ENCODE measurements around the gene PLPP3.

The PLPP3 gene

DNA sequence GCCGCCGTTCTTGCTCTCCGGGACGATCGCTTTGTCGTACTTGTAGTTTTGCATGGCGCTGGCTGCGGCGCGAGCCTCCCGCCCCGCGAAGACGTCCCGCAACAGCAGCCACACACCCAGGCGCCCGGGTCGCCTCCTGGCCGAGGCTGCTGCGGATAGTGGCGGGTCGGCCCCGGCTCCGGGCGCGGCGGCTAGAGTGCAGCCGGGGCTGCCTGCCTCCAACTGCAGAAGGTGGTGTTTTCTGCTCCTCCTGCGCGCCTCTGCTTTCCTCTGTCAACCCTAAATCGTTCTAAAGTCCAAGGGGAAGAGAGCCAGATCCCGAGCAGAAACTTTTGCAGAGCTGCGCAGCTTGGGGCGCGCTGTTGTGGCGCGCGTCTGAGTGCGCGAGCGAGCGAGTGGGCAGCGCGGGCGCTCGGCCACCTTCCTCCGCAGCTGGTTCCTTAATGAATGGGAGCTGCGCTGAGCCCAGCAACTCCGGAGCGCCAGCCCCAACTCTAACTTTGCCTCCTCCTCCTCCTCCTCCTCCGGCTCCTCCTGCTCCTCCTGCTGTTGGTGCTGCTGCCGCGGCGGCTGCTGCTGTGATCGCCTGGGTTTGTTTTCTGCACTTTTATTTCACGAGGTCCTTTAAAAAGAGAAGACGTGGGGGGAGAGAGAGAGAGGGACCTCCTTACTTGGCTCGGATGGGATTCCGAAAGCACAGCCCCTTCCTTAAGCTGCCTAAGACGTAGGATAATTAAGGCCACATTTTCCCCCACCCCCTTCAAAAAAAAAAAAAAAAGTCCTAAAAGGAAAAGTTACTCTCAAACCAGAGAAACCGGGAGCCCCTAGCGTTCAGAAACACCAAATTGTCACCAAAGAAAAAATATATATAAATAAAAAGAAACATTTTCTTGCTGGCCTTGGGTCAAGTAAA lies at the start of gene PLPP3:
PLPP3 (minus strand) TSS at position 601 of the 913 bp plus-strand sequence; CDS start at position 54, 547 bp downstream.
- TF ChIP-seq GATA2 (IDR thresholded peaks at IDR 0.05; ENCODE audit: low read depth, low read length) (no peak), GATA3 (IDR thresholded peaks at IDR 0.05; ENCODE audit: low read depth, low read length) (no peak)

DNA sequence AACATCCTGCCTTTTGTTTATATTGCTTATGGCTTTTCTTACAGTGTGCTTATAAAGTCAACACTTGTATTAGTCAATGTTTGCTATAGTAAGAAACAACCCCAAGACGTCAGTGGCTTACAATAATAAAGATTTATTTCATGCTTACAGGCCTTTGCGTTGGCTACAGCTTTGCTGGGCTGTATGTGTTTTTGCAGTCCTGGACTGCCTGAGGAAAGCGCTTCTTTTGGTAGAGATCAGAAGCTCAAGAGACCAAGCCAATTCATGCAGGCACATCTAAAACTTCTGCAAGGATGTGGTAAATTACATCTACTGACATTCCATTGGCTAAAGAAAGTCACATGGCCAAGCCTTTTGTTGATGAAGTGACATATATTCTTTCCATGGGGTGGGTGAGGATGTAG lies 48.3 kb upstream of the PLPP3 start:
- TF ChIP-seq GATA3 (IDR thresholded peaks at IDR 0.05; ENCODE audit: low read depth, low read length), result no peak
- no peak for TF ChIP-seq GATA2 (IDR thresholded peaks at IDR 0.05; ENCODE audit: low read depth, low read length)

DNA sequence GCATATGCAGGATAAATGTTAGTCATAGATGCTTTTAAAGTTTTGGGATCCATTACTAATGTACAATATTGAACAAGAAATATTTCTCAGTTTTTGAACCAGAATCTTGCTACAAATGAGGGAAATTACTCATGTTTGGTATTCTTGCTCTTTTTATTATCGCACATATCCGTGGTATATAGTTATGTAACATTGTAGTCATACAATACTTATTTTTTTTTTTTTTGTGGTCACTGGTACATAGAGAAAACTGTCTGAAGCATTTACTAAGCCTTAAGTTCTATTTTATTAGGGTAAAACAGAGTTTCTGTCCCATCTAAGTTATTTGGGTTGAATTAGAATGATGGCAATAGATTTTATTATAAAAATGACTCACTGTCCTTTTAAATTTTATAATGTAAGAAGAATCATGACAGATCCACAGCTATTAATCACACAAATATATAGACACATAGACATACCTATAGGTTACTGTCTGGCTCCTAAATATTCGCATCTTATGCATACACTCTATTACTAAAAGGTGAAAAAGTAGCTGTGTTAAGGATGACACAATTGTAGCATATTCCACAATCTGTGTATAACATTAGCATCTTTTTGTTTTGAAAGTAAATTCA lies 47.8 kb upstream of the PLPP3 start:
- TF ChIP-seq GATA3 (IDR thresholded peaks at IDR 0.05; ENCODE audit: low read depth, low read length), result no peak

DNA sequence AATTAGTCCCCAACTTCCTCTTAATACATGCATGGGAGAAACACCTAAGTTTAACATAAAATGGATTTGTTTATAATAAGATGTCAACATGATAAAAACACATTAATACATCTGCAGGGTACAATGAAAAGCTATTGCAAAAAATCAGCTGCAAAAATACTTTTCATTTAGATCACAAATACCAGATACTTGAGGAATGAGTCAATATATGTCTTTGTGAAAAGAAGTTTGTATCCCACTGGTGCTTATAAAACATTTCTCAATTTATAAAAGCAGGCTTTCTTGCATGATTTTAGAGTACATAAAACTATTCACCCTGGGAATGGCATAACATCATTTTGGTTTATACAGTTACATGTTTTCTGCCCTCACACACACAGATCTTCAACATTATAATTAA lies 47.2 kb upstream of the PLPP3 start:
- TF ChIP-seq GATA2 (IDR thresholded peaks at IDR 0.05; ENCODE audit: low read depth, low read length) (no peak), GATA3 (IDR thresholded peaks at IDR 0.05; ENCODE audit: low read depth, low read length) (no peak)

DNA sequence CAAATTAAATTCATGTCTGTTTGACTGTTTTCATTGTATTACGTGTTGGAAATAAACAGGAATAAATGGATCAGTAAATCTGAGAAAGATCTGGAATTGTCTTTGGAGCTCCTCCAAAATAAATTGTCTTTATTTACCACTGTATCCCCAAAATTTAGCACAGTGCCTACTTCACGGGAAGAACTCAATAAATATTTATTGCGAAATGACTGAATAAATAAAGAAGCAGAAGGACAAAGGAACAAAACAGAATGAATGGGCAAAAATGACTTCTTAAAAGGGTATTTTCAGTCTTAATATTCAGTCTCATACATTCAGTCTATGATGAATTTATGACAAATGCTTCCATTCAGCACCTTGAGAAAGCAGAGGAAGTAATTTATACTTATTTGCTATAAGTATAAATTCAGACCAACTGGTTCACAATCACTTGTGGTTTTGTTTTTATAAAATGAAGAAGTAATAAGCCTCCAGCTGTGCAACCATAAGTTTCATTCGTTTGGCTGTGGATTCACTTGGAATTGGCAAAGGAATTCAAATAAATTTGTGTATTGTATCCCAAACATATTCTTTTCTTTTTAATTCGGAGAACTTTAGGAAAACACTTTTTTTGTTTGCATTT lies 46.6 kb upstream of the PLPP3 start:
- no peak for TF ChIP-seq GATA2 (IDR thresholded peaks at IDR 0.05; ENCODE audit: low read depth, low read length)
- TF ChIP-seq GATA3 (IDR thresholded peaks at IDR 0.05; ENCODE audit: low read depth, low read length), result no peak

DNA sequence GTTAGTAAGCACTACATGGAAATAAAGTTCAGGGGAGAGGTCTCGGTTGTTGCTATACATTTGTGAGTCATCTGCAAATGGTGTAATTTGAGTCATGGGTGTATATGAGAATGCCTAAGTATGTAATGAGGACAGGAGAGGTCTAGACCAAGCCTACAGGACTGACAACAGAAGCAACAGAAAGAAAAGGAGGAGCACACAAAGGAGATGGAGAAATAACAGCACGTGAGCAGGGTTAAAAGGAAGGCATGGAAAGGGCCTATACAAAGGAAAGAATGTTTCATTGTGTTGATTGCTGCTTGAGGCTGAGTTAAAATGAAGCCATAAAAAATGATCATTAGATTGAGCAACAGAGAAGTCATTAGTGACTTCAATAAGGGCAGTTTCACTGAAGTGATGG lies 37.8 kb upstream of the PLPP3 start:
- TF ChIP-seq GATA3 (IDR thresholded peaks at IDR 0.05; ENCODE audit: low read depth, low read length), result no peak
- no peak for TF ChIP-seq GATA2 (IDR thresholded peaks at IDR 0.05; ENCODE audit: low read depth, low read length)

DNA sequence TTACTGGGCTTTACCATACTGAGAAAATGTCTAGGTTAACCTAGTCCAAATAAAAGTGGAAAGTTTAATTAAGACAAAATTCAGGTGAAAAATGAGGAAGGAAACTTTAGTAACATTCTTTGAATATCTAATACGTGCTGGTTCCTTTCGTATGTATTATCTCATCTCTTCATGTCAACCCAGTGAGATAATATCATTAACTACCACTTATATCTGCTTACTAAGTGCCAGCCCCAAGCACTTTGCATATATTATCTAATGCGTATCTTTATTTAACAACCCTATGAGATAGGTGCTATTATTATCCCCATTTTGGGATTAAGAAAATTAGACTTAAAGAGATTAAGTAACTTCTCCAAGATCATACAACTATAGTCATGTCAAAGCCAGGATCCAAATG lies 12.5 kb upstream of the PLPP3 start:
- TF ChIP-seq GATA3 (IDR thresholded peaks at IDR 0.05; ENCODE audit: low read depth, low read length) (peak; percentile 88), GATA2 (IDR thresholded peaks at IDR 0.05; ENCODE audit: low read depth, low read length) (no peak)

DNA sequence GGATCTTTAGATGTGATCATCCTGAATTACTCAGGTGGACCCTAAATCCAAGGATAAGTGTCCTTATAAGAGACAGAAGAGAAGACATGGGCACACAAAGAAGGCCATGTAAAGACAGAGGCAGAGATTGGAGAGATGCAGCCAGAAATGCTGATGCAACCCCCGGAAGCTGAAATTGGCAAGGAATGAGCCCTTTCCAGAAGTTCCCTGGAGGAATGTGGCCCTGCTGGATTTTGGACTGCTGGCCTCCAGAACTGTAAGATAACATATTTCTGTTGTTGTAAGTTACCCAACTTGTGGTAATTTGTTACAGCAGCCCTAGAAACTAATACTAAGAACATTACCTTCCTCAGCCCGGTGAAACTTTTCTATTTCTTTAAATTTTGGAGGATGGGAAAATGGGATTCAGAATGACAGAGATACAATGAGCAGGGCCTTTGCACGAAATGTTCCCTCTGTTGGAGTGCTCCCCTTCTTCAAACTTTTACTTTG lies 11.2 kb upstream of the PLPP3 start:
- TF ChIP-seq GATA2 (IDR thresholded peaks at IDR 0.05; ENCODE audit: low read depth, low read length) (no peak), GATA3 (IDR thresholded peaks at IDR 0.05; ENCODE audit: low read depth, low read length) (no peak)

DNA sequence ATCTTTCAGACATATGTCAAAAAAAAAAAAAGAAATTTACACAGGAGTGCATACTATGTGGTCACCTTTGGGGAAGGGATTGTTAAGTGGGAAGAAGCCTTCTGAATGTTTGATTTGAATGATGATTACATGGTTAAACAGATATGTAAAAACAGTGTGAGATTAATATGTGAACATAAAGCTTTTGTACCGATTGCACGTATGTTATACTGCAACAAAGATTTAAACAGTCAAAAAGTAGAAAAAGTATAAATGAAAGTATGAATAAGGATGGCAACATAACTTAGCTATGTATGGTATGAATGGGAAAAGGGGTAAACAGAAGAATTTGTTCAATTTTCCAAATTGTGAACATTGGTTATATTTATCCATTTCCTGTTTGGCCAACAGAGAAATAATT lies 10.0 kb upstream of the PLPP3 start:
- TF ChIP-seq GATA3 (IDR thresholded peaks at IDR 0.05; ENCODE audit: low read depth, low read length) (no peak), GATA2 (IDR thresholded peaks at IDR 0.05; ENCODE audit: low read depth, low read length) (no peak)

DNA sequence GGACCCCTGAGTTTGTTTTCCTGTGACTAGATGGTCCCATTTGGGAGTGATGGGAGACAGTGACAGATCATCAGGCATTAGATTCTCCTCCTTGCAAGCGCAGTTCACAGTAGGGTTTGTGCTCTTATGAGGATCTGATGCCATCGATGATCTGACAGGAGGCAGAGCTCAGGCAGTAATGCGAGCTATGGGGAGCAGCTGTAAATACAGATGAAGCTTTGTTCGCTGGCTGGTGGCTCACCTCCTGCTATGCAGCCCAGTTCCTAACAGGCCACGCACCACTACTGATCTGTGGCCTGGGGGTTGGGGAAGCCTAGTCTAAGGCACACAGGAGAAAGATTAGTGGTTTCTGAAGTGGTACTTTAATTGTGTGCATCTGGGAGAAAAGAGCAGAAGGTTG lies 7.1 kb upstream of the PLPP3 start:
- no peak for TF ChIP-seq GATA3 (IDR thresholded peaks at IDR 0.05; ENCODE audit: low read depth, low read length)
- TF ChIP-seq GATA2 (IDR thresholded peaks at IDR 0.05; ENCODE audit: low read depth, low read length), result no peak

DNA sequence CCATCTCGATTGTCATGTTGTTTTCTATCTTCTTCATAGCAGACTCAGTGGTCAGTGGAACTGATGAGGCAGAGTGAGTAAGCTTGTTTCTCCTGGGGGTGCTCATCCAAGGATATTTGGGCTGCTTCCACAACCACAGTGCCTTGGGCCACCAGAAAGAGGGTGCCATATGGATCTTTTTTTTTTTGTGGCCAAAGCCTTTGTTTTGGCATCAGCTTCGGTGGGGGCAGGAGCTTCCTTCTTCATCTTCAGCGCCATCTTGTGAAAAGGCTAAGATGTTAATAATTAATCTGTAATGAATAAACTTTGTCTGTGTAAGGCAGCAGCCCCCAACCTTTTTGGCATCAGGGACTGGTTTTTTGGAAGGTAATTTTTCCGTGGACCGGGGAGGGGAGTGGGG lies 6.6 kb upstream of the PLPP3 start:
- TF ChIP-seq GATA2 (IDR thresholded peaks at IDR 0.05; ENCODE audit: low read depth, low read length) (no peak), GATA3 (IDR thresholded peaks at IDR 0.05; ENCODE audit: low read depth, low read length) (no peak)

DNA sequence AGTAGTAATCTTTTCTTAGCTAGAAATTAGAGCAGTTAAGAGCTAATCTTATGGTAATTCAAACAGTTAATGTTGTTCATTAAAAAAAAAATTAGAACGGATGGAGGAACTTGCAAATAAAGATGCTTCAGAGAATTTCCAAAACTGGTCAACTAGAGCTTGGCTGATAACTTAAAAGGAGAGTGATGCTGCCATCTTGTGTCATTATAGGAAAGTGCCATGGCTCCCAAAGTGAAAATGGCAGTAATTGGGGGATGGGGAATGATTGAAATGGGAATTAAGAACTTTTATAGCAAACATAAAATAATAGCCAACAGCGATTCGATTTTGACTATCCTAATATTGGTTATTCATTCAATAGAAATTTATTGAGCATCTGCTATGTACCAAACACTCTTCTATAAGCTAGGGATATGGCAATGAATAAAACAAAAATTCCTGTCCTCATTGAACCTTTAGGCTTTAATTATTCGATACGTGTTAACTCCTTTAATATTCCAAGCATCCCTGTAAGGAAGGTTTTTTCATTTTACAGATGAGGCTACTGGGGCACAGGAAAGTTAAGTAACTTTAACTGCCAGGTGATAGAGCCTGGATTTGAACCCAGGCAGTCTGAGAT lies 5.7 kb upstream of the PLPP3 start:
- TF ChIP-seq GATA2 (IDR thresholded peaks at IDR 0.05; ENCODE audit: low read depth, low read length), result no peak
- no peak for TF ChIP-seq GATA3 (IDR thresholded peaks at IDR 0.05; ENCODE audit: low read depth, low read length)

DNA sequence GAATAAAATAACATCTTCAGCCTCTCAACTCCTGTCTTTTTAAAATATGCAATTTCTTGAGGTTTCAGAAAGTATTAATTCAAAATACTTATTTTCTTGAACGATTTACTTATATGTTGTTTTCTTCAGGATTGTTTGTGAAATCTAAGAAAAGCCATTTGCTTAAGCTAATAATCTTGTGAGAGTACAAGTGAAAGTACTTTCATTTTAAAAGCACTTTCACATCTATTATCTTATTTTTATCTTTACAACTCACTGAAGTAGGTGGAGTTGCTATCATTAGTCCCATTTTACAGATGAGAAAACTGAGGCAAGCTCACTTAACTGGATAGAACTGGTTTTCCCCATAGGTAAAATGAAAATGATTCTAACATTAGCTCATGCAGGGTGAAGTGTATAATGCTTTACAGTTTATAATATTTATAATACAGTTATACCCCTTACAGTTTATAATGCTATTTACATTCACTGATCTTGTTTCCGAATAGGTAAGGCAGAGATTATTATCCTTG lies 4.7 kb upstream of the PLPP3 start:
- no peak for TF ChIP-seq GATA3 (IDR thresholded peaks at IDR 0.05; ENCODE audit: low read depth, low read length)
- no peak for TF ChIP-seq GATA2 (IDR thresholded peaks at IDR 0.05; ENCODE audit: low read depth, low read length)

DNA sequence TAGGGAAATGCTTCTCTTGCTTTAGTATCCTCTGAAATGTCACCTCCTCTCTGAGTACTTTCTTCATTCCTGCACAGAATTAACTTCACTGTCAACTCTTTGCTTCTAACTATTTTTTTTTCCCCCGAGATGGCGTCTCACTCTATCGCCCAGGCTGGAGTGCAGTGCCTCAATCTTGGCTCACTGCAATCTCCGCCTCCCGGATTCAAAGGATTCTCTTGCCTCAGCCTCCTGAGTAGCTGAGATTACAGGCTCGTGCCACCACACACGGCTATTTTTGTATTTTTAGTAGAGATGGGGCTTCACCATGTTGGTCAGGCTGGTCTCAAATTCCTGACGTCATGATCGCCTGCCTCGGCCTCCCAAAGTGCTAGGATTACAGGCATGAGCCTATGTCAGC lies 1.4 kb upstream of the PLPP3 start:
- TF ChIP-seq GATA2 (IDR thresholded peaks at IDR 0.05; ENCODE audit: low read depth, low read length) (no peak), GATA3 (IDR thresholded peaks at IDR 0.05; ENCODE audit: low read depth, low read length) (no peak)
